A549 (cell line): ENCODE measurements around the gene PRAME. TPM values are rescaled to one million over a fixed set of nuclear protein-coding genes. Genes with fewer than 3 reads are reported as not detected.

Experiments
- ATAC-seq, 2 experiments: fragments of 200-7000 bp in 1 of 2; fragments of >200 bp in 1 of 2; cut with Nextera tagmentation in 1 of 2; cut with Tn5 transposase in 1 of 2; 3 replicates each; pipeline versions ENCODE4 v1.8.0 to v1.9.1; 2018 to 2020; ENCODE audit warnings: mild to moderate bottlenecking in 1 of 2, moderate library complexity in 1 of 2
- CTCF ChIA-PET: fragments of 300-600 bp; sonication (Branson Sonifier 250); formaldehyde crosslinking; extraction: SDS; loops from one replicate; lab custom pipeline; 2021; ENCODE audit warnings: antibody characterized with exemption, inconsistent platforms; lab: Yijun Ruan, JAX
- POLR2A ChIA-PET: fragments of 350-600 bp; formaldehyde crosslinking; extraction: SDS; loops from one replicate; lab custom pipeline; 2021; ENCODE audit warnings: antibody characterized with exemption, inconsistent platforms; lab: Yijun Ruan, JAX
- DNase-seq, 2 experiments: peaks; one replicate each; pipeline versions ENCODE4 v3.0.0 to v3.0.0-alpha.2; 2011 to 2016; ENCODE audit warnings: low read depth in 1 of 2, low spot score in 1 of 2
- FAIRE-seq: peaks from 2 replicates; lab custom pipeline; 2011; peaks lifted over from hg19 to GRCh38; lab: Jason Lieb, UNC
- H3K27ac ChIP-seq, 2 experiments: fragments of >200 bp; sonication (Bioruptor Twin); formaldehyde crosslinking; 3 replicates each; pipeline ENCODE4 v1.5.1; 2016 to 2017
- H3K4me1 ChIP-seq: fragments of >200 bp; sonication (Bioruptor Twin); formaldehyde crosslinking; 3 replicates; pipeline ENCODE4 v1.6.1; 2016
- H3K4me2 ChIP-seq: fragments of >200 bp; sonication (Bioruptor Twin); formaldehyde crosslinking; 3 replicates; pipeline ENCODE4 v1.6.1; 2016
- H3K4me3 ChIP-seq: fragments of >200 bp; sonication (Bioruptor Twin); formaldehyde crosslinking; 3 replicates; pipeline ENCODE4 v1.5.1; 2016
- H3K9me3 ChIP-seq: fragments of >200 bp; sonication (Bioruptor Twin); formaldehyde crosslinking; 3 replicates; pipeline ENCODE4 v1.6.1; 2016
- CHD2 ChIP-seq: fragments of 150-350 bp; IDR thresholded peaks from 2 replicates; pipeline ENCODE4 v1.6.1; 2014; ENCODE audit warnings: low read length; ENCODE audit not compliant: partially characterized antibody
- CTCF ChIP-seq: fragments of >200 bp; sonication (Bioruptor Twin); formaldehyde crosslinking; IDR thresholded peaks from 3 replicates; pipeline ENCODE4 v1.5.1; 2016
- EHF ChIP-seq: fragments of 250-450 bp; sonication (Bioruptor Pico); IDR thresholded peaks from 2 replicates; pipeline ENCODE4 v1.5.0; 2020; ENCODE audit warnings: mild to moderate bottlenecking
- ESRRA ChIP-seq: fragments of 150-350 bp; IDR thresholded peaks from 2 replicates; pipeline ENCODE4 v1.6.1; 2014; ENCODE audit warnings: mild to moderate bottlenecking, low read length, borderline replicate concordance
- FOSB ChIP-seq: fragments of 250-450 bp; sonication (Bioruptor Pico); IDR thresholded peaks from 2 replicates; pipeline ENCODE4 v1.5.0; 2020; ENCODE audit warnings: mild to moderate bottlenecking, moderate library complexity
- GATA3 ChIP-seq: IDR thresholded peaks from 2 replicates; pipeline ENCODE4 v1.6.1; 2012; ENCODE audit warnings: borderline replicate concordance
- HDAC2 ChIP-seq: fragments of 200-600 bp; sonication (generic); IDR thresholded peaks from 2 replicates; pipeline ENCODE4 v1.6.1; 2016
- HES2 ChIP-seq: fragments of >200 bp; sonication (Bioruptor Twin); formaldehyde crosslinking; IDR thresholded peaks from 2 replicates; pipeline ENCODE4 v1.6.1; 2016
- HMGXB4 ChIP-seq: fragments of 250-450 bp; sonication (Bioruptor Pico); IDR thresholded peaks from 2 replicates; pipeline ENCODE4 v1.5.0; 2021; ENCODE audit warnings: mild to moderate bottlenecking, moderate library complexity, borderline replicate concordance
- HOXB13 ChIP-seq: fragments of 250-450 bp; sonication (Bioruptor Pico); IDR thresholded peaks from 2 replicates; pipeline ENCODE4 v1.5.0; 2020; ENCODE audit warnings: low read depth, mild to moderate bottlenecking, moderate library complexity
- JUN ChIP-seq, 2 experiments: fragments of >200 bp; sonication (Bioruptor Twin); formaldehyde crosslinking; IDR thresholded peaks; 2 replicates in 1 of 2; 3 replicates in 1 of 2; pipeline ENCODE4 v1.6.1; 2016 to 2017
- JUNB ChIP-seq: fragments of >200 bp; sonication (Bioruptor Twin); formaldehyde crosslinking; IDR thresholded peaks from 2 replicates; pipeline ENCODE4 v1.6.1; 2016
- KDM1A ChIP-seq: fragments of 200-600 bp; sonication (generic); IDR thresholded peaks from 2 replicates; pipeline ENCODE4 v1.6.1; 2016; ENCODE audit warnings: low read depth, mild to moderate bottlenecking
- KDM5A ChIP-seq: fragments of 200-600 bp; sonication (generic); IDR thresholded peaks from 2 replicates; pipeline ENCODE4 v1.6.1; 2016; ENCODE audit warnings: antibody characterized with exemption, mild to moderate bottlenecking
- NR3C1 ChIP-seq: fragments of >200 bp; sonication (Bioruptor Twin); formaldehyde crosslinking; IDR thresholded peaks from 3 replicates; pipeline ENCODE4 v1.6.1; 2017
- PBX3 ChIP-seq: IDR thresholded peaks from 2 replicates; pipeline ENCODE4 v1.6.1; 2012
- PHF8 ChIP-seq: fragments of 200-600 bp; sonication (generic); IDR thresholded peaks from 2 replicates; pipeline ENCODE4 v1.6.1; 2016; ENCODE audit warnings: low read depth, mild to moderate bottlenecking, antibody characterized with exemption, moderate library complexity, borderline replicate concordance
- RAD21 ChIP-seq, 2 experiments: fragments of >200 bp in 1 of 2; sonication (Bioruptor Twin) in 1 of 2; formaldehyde crosslinking in 1 of 2; IDR thresholded peaks in 1 of 2; conservative IDR thresholded peaks in 1 of 2; 2 replicates in 1 of 2; 3 replicates in 1 of 2; pipeline ENCODE4 v1.6.1; 2012 to 2018; ENCODE audit warnings: inconsistent platforms in 1 of 2
- RCOR1 ChIP-seq: fragments of 150-350 bp; IDR thresholded peaks from 2 replicates; pipeline ENCODE4 v1.6.1; 2014; ENCODE audit warnings: antibody characterized with exemption, low read length, low read depth
- TP53 ChIP-seq: fragments of 250-450 bp; sonication (Bioruptor Pico); IDR thresholded peaks from 2 replicates; pipeline ENCODE4 v1.5.0; 2021; ENCODE audit warnings: mild to moderate bottlenecking, moderate library complexity
- USF2 ChIP-seq: fragments of 450-650 bp; IDR thresholded peaks from 2 replicates; pipeline ENCODE4 v1.6.1; 2014; ENCODE audit warnings: antibody characterized with exemption
- ZC3H11A ChIP-seq: fragments of 450-650 bp; IDR thresholded peaks from 2 replicates; pipeline ENCODE4 v1.6.1; 2014; ENCODE audit warnings: antibody characterized with exemption, mild to moderate bottlenecking
- ZSCAN20 ChIP-seq: fragments of 250-450 bp; sonication (Bioruptor Pico); IDR thresholded peaks from 2 replicates; pipeline ENCODE4 v1.8.0; 2022; ENCODE audit warnings: mild to moderate bottlenecking, moderate library complexity
- WGBS: methylation state at CpG from one replicate; pipeline ENCODE4 v1.1.6; 2017; ENCODE audit errors: missing lambda C conversion rate; 5-methylcytosine and 5-hydroxymethylcytosine counted together
- polyA plus RNA-seq, 4 experiments: library from polyadenylated mRNA; depleted of rRNA in 3 of 4; stranded (reverse); fragments of >200 nt; fragmentation: RNase III in 1 of 4; extraction: RNeasy Plus Mini Kit Qiagen cat#74134 plus additional on column Dnase treatment in 1 of 4; gene quantifications; 2 replicates in 3 of 4; 3 replicates in 1 of 4; pipeline ENCODE4 v1.2.3, GENCODE V29; 2011 to 2017

PRAME gene
- polyA plus RNA-seq, 2 of the 4 experiments (the other 2 are of a cell fraction): 130 to 173 TPM

- Histone ChIP-seq H3K9me3 (no peaks in the 10 kb centered on the region), H3K27ac (no peak overlapping the region), H3K4me1 (no peaks in the 10 kb centered on the region)
- no peak for FAIRE-seq
- POLR2A ChIA-PET: no interaction called here
- no peak for TF ChIP-seq GATA3
- no peak for TF ChIP-seq EHF (CRISPR knock-in tag)
- TF ChIP-seq HOXB13 (CRISPR knock-in tag): no peak
- no peak for TF ChIP-seq USF2
- no peak for TF ChIP-seq ESRRA
- no peak for TF ChIP-seq ZSCAN20 (CRISPR knock-in tag)
- TF ChIP-seq JUNB: no peak
- no peak for TF ChIP-seq RAD21 (conservative IDR thresholded peaks at IDR 0.05 in 1 of 2, IDR thresholded peaks at IDR 0.05 in 1 of 2)
- no peak for TF ChIP-seq KDM1A
- no peak for TF ChIP-seq JUN (IDR thresholded peaks at IDR 0.05)
- no peak for TF ChIP-seq HMGXB4
- no peak for TF ChIP-seq NR3C1
- TF ChIP-seq ZC3H11A: no peak
- TF ChIP-seq HDAC2: no peak
- no peak for TF ChIP-seq CHD2
- TF ChIP-seq KDM5A: no peak
- no peak for TF ChIP-seq PBX3
- no peak for TF ChIP-seq CTCF
- no peak for TF ChIP-seq TP53
- TF ChIP-seq, all 56 proteins: peak for 0
- CTCF ChIA-PET: interaction anchor here (0.9 to 3.5 kb wide), 5 partner anchors 11 to 36 kb away, joined by 3 to 14 read pairs (median 4); partner anchors contain the start of genes PRAME and ZNF280B
- WGBS: 100% methylated on average over 2 of the region's 2 CpGs
- Histone ChIP-seq H3K4me2 (no peak overlapping the region), H3K4me3 (no peak overlapping the region)
- DNase-seq (no peak), ATAC-seq (no peak)
These were observed 14.0 kb downstream of the PRAME start for GRCh38 chr22:22545084-22545483.

- FAIRE-seq: no peak
- TF ChIP-seq RAD21 (conservative IDR thresholded peaks at IDR 0.05 in 1 of 2, IDR thresholded peaks at IDR 0.05 in 1 of 2) (no peak), PBX3 (no peak), HES2 (no peak), JUN (IDR thresholded peaks at IDR 0.05) (no peak), NR3C1 (no peak), HDAC2 (no peak), TP53 (no peak), RCOR1 (no peak), CHD2 (no peak), PHF8 (no peak), HOXB13 (CRISPR knock-in tag) (no peak), KDM5A (no peak), FOSB (CRISPR knock-in tag) (no peak)
- ChIA-PET CTCF (interaction anchor here (1.0 kb wide), 1 partner anchor 20 kb away, joined by 3 read pairs; the partner anchor contains the start of gene PRAME), POLR2A (no interaction called here)
- WGBS: 54% methylated on average over 7 of the region's 7 CpGs
- H3K27ac ChIP-seq: no peak overlapping the region
- no peak overlapping the region for H3K4me3 ChIP-seq
- H3K4me2 ChIP-seq: no peak overlapping the region
- H3K9me3 ChIP-seq: no peaks in the 10 kb centered on the region
- H3K4me1 ChIP-seq: no peaks in the 10 kb centered on the region
- ATAC-seq: no peak
- DNase-seq: no peak
These were observed 20.7 kb downstream of the PRAME start for GRCh38 chr22:22538226-22538989.
